Stimulated activated CD8-positive, alpha-beta memory T cell treated with anti-CD3 and anti-CD28 coated beads, Interleukin-15, amount 100 ng/mL, for 1 hour (primary cell): ENCODE results near the gene PTPRD.

ENCODE experiments used
- DNase-seq: peaks from one replicate; pipeline ENCODE4 v3.0.0-alpha.2; 2020; ENCODE audit warnings: low read depth

The PTPRD gene

DNA sequence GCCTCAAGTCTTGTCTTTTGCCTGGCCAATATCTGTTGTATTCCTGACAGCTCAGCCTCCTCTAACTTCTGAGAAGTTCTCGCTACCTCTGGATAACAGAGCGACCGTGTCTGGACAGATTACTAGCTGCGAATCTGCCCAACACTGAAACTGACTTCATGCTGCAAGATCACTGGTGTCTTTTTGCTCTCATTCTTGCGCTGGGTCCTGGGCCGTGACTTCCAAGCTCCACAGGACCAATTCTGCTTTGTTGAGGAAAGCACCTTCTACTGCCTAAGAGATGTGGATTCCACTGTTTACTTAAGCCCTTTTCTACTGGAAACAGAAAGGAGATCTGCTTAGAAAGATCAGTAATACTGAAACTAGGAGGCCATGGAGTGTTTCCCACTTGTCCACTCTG is 1834.4 kb downstream of the PTPRD start:
- DNase-seq = no peak

DNA sequence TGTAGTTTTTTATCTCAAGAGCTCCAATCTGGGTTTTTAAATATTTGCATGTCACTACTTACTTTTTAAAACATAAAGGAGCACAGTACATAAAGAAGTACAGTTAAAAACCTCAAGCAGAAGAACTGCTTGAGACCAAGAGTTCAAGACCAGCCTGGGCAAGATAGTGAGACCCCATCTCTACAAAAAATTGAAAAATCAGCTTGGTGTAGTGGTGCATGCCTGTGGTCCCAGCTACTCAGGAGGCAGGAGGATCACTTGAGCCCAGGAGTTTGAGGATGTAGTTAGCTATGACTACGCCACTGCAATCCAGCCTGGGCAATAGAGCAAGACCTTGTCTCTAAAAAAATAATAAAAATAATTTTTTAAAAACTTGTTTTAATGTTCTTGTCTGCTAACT is 1840.5 kb downstream of the PTPRD start:
- no peak for DNase-seq

DNA sequence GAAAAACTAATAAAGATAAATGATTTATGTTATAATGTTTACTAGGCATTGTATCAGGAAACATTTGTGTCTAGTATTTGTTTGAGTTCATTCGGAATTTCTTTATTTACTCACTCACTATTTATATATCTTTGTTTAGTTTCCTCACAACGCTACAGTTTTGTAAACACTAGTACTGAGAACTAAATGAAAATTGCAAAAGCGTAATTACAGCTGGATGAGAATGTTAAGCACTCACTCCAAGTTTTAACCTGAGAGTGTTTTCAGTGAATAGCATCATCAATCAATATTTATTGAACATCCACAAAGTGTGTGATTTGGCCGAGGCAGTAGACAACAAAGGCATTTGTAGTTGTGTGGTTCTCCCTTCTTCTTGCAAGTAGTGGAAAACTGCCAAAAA is 1843.6 kb downstream of the PTPRD start:
- DNase-seq = no peak

DNA sequence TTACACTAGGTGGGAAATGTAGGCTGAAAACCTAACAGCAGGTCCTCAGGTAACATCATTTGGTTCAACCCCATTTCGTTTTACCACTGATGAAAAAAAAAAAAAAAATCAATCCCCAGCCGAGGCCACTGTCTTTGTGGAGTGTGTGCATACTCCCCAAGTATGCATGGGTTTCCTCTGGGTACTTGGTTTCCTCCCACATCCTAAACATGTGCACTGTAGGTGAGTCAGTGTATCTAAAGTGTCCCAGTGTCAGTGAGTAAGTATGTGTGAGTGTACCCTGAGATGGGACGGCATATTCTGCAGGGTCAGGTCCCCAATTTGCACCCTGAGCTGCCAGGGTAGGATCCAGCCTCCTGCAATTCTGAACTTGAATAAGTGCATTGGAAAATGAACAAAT is 1846.7 kb downstream of the PTPRD start:
- no peak for DNase-seq

DNA sequence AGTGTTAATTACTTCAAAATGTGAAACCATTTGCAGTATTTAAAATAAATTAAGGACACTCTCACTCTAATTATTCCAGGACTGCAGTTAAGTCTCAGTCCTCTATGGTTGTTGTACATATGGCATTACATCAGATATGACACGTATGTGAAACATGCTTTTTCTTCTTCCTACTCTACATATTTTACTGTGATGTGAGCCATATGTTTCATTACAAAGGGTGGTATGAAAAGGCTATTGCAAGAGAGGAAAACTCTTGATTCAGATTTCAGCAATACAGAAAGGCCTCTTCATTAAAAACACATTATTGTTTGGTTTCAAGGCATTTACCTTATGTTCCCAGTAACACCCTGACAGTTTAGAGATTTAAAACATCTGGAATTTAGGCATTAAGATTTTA is 1848.8 kb downstream of the PTPRD start:
- no peak for DNase-seq

DNA sequence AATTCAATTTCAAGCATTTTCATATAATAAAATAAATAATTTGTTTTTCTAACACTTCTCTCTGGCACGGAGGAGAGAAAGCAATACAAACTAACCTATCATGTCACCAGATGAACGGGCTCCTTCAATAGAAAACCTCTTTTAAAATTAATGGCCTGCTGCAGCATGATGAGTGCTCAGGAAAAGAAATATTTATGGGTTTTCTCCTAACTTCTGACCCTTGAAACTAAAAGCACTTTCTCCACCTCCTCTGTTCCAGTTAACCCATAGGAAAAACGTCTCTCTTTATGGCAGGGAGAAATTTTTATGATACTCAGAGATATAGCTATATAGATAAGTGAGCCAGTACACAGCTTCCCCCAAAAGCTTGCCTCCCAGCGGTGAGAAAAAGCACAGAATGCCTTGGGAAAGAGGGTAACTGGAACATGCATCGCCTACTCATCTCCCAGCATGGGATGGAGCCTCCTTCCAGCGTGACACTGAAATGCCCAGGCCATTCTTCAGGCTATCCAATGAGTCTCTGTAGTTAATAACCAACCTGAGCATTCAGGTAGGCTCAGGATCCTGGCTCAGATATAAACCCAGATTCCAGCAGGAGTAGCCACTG is 1850.2 kb downstream of the PTPRD start:
- no peak for DNase-seq

DNA sequence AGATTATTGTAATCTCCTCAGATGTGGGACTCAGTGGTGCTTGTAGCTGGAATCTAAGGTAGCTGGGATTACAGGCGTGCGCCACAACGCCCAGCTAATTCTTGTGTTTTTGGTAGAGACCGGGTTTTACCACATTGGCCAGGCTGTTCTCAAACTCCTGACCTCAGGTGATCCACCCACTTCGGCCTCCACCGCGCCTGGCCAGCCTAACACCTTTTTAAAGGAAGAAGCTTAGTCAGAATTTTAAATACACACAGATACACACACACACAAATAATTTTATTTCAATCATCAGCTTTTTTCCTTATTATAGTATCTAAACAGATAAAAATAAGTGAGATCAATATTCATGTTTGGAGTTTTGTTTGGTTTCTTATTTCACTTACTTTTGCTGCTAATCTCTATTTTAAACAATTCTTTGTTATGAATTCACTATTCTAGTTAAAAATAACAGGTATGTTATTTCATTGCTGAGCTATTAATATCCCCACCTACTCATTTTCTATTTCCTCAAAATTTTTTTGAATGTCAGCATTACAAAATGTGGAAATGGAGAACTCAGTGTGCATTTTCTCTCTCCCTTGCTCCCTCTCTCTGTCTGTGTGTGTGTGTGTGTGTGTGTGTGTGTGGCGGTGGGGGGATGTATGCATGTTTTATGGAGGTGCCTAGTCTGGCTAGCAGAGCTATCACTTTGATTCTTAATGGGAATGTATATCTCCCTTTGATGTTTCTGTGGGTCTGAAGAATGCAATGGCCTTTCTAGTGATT is 1852.6 kb downstream of the PTPRD start:
- DNase-seq = no peak

DNA sequence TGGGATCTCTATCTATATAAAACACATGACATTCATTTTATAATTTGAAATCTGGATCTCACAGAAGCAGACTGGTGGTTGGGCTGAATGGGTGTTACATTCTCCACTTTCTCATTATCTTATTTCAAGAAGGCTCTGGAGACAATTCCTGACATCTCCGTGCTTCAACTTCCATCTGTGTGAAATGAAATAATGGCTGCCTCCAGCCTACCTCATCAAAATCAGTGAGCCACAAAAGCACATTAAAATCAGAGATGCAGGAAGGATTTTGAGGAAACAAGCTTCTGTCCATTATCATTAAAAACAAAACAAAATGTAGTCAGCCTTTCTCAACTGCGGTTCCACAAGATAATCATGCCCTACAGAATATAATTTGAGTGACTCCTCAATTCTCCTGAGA is 1854.9 kb downstream of the PTPRD start:
- DNase-seq = no peak

DNA sequence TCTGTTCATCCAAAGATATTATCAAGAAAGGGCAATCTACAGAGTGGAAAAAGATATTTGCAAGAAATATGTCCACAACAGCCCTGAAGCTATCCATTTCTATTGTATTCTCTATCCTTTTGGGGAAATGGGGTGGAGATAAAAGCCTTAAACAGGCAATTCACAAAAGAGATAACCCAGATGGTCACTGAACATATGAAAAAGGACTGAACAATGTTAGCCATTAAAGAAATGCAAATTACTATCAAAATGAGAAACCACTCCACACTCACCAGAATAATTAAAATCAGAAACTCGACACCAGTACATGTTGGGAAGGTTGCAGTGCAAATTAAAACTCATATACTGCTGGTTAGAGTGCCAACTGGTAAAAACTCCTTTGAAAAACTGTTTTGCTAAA is 1858.1 kb downstream of the PTPRD start:
- DNase-seq = no peak

DNA sequence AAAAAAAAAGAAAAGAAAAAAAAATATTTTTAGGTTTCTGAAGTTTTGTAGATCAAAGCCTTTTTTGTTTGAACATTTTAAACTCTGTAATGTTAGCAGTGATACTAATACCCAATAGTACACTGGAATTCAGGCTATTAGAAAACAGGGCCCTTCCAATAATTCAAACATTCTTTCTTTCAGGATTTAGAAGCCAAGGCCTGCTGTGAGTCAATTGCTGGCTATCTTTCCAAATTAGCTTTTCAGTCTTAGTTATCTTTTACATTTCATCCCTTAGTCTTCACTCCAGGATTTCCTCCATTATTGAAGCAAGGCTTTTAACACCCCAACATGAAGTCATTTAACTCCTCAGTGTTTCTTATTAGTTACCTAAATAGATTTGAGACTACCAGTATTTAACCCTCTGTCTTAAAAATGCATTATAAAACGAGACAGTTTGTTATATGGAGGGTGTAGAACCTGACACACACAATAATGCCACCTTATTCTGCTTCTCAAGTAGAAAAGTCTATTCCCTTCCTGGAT is 1861.3 kb downstream of the PTPRD start:
- no peak for DNase-seq

DNA sequence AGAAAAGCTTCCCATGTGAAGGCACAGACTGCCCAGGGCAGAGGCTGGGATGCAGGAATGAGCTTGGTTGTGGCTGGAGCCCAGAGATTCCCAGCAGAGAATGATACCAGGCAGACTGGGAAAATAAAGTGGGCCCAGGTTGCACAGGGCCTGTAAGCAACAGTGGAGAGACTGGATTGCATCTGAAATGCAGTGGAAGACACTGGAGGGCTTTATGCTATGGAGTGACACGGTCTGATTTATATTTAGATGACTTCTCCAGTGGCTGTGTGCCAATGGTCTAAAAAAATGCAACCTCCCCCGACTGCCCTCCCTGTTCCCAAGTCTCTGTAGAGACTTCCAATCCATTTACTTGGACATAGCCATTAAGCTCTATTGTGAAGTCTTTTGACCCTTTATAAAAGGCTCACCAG is 1862.2 kb downstream of the PTPRD start:
- DNase-seq = no peak

DNA sequence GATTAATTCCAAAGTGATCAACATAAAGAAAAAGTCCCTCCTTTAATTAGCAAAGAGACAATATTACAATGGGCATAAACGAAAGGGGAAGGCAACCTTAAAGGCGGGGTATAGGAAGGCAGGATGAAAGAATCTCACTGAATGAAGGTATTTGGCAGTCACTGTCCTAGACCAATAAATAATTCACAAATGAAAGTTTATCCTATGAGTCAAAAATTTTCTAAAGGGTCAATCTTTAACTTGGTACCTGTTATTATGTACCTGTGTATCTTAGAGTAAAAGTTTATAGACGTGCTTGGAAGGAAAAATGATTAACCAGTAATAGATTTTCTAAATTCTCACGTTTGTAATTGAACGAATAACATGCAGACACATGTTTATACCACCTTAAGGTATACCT is 1867.5 kb downstream of the PTPRD start:
- DNase-seq = no peak

DNA sequence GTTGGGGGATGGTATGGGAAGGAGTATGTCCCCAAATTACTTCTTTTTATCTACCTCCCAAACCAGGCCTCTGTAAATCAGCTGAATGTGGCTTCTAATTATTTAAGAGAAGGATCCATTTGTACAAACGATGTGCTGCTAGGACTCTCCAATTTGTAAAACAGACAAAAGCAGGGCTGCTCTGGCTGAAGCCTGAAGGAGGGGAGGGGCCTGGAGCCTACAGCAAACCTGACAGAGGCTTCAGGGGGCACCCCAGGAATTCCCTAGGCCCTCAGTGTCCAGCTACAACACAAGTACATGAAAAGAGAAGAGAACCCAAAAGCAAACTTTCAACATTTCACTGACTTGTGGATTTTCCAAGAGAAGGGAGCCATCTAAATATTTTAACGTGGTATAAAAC is 1873.9 kb downstream of the PTPRD start:
- DNase-seq = no peak

DNA sequence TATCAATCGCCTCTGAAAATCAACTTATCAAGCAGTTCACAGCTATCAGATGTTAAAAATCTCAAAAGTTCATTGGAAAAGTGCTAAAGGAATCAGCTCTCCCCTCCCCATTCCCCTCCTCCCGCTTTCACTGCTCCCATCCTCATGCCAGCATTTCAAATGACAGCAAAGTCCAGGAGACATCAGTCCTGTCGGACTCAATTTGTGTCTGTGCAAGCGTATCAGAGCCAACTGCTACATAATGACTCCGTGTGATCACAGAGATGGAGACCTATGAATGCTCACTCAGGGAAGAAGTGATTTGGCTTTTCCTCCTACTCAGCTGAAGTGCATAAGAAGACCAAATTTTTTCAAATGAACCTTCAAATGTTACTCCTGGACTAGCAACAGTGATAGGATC is 1876.0 kb downstream of the PTPRD start:
- no peak for DNase-seq

DNA sequence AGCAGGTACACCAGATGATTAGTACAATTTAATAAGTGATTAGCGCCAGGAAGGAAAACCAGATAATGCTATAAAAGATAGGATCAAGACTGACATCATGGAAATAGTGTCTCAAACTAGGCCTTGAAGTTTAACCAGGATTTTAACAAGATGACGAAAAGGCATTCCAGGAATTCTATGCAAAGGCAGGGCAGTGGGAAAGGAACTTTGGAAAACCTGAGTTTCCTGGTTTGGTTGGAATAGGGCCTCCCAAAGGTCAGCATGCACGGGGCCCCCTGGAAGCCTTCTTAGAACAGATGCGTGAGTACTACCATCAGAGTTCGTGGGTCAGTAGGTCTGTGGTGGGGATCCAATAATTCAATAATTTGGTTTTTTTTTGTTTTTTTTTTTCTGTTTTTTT is 1878.0 kb downstream of the PTPRD start:
- DNase-seq = no peak

DNA sequence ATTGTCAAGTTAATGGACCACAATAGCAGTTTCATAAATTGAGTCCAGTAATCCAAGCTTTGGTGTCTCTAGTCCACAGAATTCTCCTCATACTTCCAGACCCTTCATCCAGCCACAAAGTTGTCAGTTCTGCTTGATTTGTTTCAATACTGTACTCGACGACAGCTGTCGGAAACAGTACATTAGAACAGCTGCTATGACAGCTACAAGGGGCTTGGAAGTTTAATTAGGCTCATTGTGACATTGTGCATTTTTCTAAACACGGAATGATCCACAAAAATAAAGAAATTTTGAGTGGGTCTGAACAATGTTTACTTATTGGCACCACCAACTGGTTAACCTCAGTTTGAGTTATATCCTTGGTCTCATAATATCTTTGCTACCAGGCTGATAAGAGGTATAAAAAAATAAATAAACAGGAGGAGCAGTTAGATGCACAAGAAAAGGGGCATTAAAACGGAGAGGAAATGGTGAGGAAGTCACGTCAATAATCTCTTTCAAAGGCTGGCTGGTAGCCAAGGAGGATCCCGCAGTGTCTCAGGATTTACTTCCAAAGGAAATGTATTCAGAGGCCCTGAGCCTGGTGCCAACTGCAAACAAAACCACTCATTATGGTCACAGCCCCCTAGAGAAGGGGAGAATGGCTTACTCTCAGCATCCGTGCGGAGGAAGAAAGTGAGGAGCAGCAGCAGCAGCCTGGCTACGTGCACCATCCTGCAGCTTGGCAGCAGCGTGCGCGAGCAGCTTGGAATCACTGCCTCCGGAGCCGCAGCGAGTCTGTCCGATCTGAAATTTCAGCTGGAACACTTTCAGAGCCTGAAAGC is 1879.5 kb downstream of the PTPRD start:
- DNase-seq = no peak

DNA sequence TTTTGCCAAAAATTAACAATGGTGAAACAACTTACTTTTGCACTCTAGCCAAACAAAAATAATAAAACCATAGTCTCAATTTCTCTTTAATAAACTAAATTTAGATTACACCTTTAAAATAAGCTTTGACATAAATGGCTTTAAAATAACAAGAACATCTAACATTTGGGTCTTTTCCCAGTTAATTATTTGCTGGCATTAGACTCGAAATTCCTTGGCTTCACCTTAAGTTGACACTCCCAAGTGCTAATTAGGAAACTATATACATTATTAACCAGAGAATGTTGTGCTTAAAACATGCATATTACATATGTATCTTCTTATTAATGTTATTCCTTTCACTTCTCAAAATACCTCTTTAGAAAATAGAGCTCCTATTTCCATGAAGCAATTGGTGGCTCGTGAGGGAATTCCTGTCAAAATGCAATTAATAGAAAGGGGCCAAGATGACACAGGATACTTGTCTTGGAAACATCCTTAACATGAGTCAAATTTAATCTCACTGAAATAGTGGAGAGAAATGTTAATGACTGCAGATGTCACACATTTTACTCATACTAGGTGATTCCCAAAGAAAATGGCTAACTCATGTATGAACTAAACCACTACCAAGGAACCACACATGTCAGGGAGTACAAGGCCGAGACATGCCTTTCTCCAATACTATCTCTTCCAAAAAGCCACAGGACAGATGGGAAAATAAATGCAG is 1880.3 kb downstream of the PTPRD start:
- no peak for DNase-seq

DNA sequence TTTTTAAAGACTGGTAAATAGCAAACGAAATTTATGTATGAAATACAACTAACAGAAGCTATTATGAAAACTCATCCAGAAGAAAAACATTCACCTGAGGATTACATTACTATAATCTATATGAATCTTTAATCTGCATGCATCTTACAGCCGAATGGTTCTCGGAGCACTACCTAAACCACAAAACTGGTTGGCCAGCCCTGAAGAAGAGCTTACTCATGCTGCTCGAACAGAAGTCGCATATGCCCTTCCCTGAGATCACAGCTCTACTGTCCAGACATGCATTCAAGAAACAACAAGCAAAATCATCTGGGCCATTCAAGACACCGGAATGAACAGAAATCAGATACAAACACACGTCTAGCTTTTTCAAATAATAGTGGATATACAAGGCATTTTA is 1882.2 kb downstream of the PTPRD start:
- DNase-seq = no peak

DNA sequence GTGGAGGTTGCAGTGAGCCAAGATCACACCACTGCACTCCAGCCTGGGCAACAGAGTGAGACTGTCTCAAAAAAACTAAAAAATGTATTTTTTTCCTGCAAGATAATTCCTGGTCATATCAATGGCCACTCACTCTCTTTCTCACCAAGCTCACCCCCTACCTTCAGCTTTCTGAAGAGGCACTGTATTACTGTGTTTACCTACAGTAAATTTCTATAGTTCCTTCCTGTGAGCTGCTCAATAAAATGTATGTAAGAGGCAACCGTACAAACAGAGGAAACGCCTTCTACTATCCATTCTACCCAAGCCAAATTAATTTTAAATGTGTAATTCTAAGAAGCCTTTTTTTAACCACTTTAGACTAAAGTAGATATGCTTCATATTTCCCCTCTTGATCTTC is 1883.9 kb downstream of the PTPRD start:
- DNase-seq = no peak

DNA sequence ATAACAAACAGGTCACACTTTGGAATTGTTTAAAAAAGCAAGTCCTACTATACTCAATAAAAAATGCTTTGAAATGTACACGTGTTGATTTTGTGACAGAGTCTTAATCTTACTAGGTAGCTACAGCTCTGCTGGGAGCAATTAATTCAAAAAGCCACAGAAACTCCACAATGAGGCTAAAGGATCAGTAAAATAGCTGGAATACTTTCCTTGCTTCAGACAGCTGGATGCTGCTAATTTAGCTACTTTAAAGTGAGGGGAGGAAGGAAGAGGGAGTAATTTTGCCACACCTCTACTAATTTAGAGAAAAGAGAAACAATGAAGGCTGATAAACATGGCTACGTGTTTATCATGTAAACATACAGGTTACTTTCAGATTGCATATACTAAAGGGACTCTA is 1885.6 kb downstream of the PTPRD start:
- DNase-seq = no peak

DNA sequence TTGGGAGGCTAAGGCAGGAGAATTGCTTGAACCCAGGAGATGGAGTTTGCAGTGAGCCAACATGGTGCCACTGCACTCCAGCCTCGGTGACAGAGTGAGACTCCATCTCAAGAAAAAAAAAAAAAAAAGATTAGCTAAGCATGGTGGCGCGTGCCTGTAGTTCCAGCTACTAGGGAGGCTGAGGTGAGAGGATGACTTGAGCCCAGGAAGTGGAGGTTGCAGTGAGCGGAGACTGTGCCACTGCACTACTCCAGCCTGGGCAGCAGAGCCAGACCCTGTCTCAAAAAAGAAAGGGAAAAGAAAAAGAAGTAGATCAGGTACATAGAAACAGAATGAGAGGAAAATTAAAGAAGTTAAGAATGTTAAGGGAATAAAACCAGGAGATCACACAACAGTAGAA is 1886.1 kb downstream of the PTPRD start:
- DNase-seq = no peak

DNA sequence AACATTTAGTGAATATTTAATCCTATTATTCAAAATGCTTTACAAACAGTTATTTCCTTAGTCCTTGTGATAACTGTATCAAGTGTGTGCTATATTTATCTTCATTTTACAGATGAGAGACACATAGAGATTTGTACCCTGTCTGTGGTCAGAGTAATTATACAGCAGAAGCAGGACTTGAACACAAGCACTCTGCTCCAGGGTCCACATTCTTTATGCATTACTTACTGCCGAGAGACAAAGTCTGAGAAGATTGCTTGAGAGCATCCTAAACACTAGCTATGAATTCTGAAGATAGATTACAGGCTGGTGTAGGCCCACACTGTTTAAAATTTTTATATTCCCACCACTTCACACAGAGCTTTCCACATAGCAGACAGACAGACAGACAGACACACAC is 1887.2 kb downstream of the PTPRD start:
- DNase-seq = no peak
